Activated T-cell treated with anti-CD3 and anti-CD28 coated beads for 24 hours (primary cell): ENCODE data around the gene HNRNPM.
A peak's percentile ranks its signal among the peaks of the same experiment; 100 is the strongest.

Experiments
- DNase-seq: peaks from one replicate; pipeline ENCODE4 v3.0.0-alpha.2; 2020; ENCODE audit warnings: low read depth

Gene HNRNPM

DNA sequence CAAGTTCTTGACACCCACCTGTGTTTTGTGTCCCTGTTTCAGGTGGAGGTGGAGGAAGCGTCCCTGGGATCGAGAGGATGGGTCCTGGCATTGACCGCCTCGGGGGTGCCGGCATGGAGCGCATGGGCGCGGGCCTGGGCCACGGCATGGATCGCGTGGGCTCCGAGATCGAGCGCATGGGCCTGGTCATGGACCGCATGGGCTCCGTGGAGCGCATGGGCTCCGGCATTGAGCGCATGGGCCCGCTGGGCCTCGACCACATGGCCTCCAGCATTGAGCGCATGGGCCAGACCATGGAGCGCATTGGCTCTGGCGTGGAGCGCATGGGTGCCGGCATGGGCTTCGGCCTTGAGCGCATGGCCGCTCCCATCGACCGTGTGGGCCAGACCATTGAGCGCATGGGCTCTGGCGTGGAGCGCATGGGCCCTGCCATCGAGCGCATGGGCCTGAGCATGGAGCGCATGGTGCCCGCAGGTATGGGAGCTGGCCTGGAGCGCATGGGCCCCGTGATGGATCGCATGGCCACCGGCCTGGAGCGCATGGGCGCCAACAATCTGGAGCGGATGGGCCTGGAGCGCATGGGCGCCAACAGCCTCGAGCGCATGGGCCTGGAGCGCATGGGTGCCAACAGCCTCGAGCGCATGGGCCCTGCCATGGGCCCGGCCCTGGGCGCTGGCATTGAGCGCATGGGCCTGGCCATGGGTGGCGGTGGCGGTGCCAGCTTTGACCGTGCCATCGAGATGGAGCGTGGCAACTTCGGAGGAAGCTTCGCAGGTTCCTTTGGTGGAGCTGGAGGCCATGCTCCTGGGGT lies 41.0 kb downstream of the HNRNPM start:
- DNase-seq, result no peak

DNA sequence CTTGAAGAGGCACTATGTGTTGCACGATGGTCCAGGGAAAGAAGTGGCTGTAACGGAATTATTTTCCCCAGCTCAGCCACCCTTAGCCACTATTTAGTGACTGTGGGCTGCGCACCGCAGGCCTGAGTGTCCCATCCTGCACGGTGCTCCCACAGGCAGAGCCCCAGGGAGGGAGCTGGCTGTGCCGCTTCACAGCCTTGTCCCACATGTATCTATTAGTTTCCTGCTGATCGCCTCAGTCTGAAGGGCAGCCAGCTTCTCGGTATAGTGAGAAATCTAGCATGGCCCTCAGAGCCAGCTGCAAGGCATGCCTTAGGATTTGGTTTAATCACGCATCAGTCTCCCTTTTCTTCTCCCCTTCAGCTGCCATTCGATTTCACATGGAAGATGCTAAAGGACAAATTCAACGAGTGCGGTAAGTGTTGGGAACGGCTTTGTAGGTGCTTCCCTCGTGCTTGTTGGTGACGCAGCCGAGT lies 41.9 kb downstream of the HNRNPM start:
- no peak for DNase-seq

DNA sequence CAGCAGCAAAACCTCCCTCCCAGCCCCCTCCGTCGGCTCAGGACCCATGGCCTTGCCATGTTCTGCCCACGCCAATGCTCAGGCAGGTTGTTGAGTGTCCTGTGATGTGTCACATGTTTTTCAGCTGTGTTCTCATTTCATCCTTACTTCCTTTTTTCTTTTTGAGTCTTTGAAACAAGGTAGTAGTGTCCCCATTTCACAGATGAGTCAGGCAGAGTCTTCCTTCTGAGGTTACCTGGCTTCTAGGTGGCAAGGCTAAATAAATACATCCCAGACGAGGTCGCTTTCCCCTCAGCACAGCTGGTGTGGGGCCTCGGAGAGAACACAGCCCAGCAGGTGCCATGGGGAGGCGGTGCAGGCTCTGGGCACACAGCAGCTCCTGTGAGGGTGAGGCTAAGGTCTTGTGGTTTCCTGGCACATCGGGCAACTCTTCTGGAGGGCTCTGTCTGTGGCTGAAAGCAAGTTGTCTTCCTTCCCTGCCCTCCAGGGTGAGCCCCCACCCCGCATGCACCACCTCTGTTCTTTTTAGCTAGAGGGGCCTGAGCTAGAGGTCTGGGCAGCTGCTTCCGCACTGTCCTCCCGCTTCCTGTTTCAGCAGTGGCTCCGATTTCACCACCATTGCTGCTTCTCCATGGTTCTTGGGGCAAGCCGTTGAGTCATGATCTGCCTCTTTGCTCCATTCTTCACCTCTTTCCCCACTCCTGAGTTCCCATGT lies 42.5 kb downstream of the HNRNPM start:
- DNase-seq, result peak; percentile 11

DNA sequence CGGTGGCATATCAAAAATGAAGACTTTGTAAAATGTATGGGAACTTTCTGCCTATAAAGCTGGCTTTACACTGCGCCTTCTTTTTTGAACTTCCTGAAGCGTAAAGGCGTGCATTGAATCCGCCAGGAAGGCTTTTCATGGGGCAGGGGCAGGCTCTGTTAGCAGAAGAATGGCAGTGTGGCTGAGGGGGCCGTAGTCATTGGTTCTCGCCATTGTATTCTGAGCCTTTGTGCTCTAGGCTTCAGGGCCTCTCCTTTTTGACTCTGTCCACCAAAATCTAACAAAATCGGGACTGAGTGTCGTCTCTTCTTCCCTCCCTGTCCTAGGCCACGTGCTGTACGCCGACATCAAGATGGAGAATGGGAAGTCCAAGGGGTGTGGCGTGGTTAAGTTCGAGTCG lies 43.6 kb downstream of the HNRNPM start:
- no peak for DNase-seq

DNA sequence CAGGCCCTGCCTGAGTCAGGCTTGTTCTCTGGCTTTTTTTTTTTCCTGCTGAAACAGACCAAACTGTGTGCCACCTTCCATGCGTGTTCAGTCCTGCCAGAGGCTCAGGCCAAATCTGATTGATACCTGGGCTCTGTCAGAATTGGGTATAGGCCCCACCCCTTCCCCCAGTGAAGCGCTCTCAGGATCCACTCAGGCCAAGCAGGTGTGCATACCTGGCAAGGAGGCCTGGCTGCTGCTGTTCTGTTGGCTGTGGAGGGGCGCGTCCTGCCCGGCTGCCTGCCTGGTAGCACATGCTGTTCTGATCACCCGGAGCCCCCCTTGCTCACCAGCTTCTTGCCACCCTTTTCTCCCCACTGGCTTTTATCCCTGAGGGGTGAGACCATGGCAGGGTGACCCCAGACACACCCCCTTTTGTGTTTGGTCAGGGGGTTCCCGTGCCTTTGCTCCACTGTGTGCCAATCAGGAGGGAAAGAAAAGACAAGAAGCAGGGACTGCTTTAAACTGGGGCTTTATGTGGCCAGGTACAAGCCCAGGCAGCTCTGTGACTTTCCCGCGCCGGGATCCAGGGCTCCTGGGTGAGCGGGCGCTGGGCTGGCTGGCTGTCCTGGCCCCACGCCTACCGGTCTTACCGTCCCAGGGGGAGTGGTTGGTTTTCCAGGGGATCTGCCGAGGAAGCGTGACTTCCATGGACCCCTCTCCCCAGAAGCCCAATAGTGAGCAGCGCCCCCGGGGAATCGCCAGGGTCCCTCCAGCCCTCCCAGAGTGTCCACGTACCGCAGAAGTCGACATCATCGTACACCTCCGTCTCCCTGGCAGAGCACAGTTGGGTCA lies 45.0 kb downstream of the HNRNPM start:
- no peak for DNase-seq

DNA sequence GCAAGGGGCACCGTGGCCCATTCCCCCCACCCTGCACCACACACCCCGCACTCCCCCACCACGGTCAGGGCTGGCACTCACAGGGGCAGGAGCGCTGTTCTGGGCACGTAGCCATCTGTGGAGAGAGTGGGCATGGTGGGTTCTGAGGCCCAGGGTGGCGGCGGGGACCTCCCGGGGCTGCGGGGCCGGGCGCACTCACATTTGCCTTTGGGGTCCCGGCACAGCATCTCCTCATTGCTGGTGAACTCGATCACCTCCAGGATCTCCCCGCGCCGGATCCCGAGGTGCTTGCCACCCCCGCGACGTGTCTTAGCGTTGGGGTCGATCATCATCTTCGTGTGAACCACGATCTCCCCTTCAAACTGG lies 45.6 kb downstream of the HNRNPM start:
- no peak for DNase-seq

DNA sequence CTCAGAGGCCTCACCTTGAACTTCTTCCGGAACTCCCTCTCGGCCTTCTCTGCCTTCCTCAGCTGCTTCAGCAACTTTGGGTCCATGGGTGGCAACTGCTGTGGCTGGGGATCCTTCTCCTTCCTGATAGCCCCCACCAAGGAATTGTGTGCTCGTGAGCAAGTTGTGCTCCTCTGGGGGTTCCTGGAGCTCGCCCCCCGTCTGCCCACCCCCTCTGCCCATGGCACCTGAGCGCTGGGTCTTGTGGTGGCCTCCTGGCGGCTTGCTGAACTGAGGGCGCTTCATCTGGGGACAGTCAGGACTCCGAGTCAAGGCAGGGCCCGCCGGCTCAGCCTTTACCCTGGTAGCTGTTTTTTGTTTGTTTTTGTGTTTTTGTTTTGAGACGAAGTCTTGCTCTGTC lies 46.1 kb downstream of the HNRNPM start:
- DNase-seq, result no peak

DNA sequence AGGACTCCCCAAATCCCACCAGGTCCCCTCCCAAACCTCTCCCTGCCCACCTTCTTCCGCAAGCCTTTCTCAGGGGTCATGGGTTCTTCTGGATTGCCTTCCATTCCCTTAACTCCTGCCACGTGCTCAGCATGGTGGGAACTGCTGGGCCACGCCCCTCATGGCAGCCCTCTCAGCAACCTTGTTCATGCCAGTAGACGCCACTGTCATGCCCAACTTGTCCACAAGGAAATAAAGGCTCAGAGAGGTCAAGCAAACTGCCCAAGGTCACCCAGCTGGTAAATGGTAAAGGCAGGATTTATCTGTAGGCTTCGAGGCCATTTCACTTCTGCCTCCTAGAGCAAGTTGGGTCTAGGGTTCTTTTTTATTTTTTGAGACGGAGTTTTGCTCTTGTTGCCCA lies 46.8 kb downstream of the HNRNPM start:
- no peak for DNase-seq

DNA sequence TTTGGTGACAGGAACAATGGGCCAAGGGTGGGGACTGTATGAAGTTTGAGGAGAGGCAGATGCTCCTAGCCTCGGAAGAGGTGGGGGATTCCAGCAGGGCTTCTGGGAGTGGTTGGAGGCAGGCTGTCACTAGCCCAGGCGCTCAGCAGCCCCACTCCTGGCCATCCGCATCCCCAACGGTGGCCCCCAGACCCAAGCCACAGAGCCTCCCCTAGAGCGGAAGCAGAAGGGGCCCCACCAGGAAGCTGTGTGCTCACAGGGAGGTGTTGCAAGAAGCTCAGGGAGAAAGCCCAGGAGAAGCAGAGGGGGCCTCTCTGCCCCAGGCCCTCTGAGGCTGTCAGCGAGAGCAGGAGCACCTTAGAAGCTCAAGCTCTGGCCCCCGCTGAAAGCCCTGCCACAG lies 49.4 kb downstream of the HNRNPM start:
- DNase-seq, result no peak

DNA sequence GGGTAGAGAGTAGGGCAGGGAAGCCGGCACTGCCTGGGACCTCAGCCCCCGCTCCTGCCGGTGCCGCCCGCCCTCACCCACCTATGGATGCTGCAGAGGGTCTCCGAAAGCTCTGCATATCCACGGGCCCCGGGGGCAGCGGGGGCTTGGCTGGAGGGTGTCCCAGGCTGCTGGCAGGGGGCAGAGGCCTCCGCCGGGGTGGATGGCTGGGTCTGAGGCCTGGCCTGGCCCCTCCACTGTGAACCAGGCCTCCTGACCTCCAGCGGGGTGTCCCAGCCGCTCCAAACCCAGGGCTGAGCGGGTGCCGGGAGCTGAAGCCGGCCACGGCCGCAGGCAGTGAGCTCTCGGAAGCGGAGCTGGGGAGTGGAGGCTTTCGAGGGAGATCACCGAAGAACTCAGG lies 53.5 kb downstream of the HNRNPM start:
- DNase-seq, result no peak

DNA sequence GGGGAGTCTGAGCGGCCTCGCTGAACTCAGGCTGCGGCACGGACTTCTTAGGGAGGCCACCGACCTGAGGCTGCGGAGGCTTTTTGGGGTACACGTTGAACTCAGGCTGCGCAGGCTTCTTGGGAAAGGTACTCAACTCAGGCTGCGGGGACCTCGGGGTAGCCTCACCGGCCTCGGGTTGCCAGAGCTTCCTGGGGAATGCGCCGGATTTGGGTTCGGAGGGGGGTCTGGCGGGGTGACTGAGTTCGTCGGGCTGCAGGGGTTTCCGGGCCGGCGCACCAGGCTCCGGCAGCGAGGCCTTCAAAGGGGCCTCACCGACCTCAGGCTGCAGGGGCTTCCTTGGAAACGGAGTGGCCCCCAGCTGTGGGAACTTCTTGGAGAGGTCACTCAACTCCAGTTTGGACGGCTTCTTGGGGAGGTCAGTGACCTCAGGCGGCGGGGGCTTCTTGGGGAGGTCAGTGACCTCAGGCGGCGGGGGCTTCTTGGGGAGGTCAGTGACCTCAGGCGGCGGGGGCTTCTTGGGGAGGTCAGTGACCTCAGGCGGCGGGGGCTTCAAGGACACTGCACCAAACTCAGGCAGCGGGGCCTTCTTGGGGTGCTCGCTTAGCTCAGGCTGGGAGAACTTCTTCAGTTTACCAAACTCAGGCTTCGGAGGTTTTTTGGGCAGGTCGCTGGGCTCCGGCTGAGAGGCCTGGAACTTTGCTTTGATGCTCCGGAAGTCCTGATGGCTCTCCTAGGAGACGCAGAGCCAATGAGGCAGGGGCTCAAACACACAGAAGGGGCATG lies 54.5 kb downstream of the HNRNPM start:
- DNase-seq, result no peak

DNA sequence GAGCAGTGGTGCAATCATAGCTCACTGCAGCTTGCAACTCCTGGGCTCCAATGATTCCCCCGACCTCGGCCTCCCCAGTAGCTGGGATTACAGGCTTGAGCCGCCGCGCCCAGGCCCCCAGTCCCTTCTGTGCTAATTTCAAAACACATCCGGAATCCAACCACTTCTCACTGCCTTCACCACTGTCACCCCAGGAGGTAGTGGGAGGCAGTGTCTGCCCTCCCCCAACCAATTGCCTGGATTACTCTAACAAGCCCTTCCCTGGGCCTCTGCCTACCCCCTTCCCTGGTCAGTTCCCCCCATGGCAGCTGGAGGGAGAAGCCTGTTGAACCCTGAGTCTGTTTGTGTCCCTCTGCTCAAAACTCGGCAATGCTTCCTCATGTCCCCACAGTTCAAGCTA lies 55.4 kb downstream of the HNRNPM start:
- no peak for DNase-seq

DNA sequence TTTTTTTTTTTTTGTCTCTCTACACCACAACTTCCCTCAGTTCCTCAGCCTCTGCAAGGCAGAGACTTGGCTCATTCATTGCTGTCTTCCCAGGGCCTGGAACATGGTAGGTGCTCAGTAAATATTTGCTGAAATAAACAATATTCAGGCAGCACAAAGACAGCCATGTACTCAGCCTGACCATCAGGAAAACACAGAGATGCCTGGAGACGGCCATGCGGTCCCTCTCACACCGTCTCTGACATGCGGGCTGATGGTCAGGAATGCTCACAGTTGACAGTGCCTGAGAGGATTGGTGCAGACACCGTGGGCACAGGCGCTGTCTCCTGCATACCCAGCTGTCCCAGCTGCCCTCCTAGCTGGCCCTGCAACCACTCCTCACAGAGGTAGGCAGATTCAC lies 56.7 kb downstream of the HNRNPM start:
- DNase-seq, result no peak

DNA sequence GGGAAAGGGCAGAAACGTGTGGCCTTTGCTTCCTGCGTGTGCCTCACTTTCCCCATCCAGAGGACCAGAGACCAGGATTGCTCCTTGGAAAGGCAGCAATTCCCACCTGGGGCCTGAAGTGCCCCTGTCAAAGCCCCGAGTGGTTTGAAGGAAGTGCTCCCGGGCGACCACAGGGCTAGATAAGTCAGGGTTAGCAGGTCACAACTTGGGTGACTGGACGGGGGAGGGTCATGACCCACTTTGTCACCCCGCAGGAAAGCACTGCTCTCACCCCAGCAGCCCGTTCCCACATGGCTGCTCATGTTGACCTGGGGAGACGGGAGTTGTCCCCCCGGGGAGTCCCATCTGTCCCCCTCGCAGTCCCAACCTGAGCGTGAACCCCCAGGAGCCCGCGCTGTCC lies 57.2 kb downstream of the HNRNPM start:
- no peak for DNase-seq

DNA sequence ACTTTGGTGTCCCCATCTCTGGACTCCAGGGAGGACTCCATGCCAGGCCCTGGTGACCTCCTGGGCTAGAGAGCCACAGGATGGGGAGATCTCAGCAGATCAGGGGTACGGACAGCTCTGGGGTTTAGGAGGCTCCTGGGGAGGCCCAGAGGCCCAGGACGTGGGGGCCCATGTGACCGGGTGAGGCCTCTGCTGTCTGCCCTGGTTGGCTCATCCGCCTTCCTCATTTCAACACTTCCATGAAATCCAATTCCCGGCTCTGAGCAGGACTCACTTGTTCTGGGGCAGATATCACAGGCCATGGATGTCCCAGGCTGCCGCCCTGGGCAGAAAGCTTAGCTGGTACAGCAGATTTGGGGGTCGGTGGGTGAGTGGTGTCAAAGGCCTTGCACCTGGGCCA lies 58.7 kb downstream of the HNRNPM start:
- DNase-seq, result no peak

DNA sequence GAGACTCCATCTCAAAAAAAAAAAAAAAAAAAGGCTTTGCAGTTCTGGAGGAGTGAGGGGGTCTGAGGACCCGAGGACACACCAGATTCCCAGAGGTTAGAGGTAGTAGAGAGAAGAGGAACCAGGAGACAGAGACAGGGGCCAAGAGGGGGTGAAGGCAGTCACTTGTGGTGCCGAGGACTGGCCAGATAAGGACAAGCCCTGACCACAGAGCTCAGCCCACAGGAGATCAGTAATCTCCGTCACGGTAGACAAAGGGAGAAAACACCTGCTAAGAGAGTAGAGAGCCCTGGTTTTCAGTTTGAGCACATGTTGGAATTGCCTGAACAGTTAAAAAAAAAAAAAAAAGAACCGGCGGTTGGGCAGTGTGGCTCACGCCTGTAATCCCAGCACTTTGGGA lies 59.4 kb downstream of the HNRNPM start:
- no peak for DNase-seq

DNA sequence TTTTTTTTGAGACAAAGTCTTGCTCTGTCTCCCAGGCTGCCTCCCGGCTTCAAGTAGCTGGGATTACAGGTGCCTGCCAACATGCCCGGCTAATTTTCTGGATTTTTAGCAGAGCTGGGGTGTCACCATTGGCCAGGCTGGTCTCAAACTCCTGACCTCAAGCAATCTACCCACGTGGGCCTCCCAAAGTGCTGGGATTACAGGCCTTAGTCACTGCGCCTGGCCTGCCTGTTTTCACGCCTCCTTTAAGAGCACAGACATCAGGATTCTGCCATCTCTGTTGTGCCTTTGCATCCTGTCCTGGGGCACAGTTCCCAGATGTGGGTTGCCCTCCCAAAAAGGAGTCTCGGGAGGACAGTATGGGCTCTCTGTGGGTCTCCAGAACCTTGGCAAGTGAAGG lies 60.1 kb downstream of the HNRNPM start:
- no peak for DNase-seq

DNA sequence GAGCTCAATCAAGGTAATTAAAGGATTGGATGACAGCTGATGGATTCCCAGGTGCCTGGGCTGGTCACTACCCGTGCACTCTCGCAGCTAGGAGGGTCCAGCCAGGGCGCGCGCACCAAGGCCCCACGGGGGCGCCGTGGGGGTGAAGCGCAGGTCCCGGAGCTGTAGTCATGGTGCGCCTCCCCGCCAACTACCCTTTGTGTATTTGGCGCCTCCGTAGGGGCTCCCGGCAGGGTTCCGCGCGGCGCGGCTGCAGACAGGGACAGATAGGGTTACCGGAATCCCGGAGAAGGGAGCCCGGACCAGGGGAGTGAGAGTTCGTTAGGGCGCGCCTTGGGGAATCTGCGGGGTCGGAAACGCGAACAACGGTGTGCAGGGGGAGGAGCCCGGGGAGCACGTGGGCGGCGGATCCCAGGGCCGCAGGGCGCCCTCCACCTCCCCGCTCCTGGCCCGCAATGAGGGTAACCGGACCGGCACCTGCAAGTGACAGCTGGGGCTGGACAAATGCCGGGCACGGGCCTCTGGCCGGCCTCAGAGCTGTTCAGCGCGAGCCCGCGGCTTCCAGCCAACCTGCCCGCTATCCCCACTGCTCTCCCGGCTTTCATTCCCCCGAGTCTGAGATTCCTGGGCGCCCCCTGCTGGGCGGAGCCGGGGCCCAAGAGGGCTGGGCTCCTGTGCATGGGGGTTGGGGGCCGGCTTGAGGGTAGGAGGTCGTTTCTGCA lies 61.1 kb downstream of the HNRNPM start:
- DNase-seq, result peak; percentile 63

DNA sequence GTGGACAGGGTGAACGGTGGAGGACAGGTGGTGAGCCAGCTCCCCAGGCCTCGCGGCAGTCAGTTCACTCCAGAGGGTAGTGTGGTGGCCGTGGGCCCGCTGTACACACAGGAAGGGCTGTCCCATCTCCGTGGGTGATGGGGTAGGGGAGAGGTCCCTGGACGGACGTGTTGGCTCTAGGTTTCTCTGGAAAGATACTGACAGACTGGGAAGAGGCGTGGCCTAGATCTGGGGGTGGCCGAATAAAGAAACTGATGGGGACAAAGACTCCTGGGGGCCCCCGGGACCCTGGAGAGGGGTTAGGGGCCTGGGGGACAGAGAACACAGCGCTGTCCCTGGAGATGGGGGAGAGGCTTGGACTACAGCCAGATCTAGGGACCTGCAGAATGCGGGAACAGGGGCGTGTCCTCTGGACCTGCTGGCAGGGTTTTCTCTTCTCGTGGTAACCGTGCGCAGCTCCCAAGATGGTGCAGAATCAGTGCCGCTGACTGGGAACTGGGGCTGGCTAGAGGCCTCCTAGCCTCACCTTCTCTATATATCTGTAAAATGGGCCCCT lies 61.7 kb downstream of the HNRNPM start:
- DNase-seq, result no peak

DNA sequence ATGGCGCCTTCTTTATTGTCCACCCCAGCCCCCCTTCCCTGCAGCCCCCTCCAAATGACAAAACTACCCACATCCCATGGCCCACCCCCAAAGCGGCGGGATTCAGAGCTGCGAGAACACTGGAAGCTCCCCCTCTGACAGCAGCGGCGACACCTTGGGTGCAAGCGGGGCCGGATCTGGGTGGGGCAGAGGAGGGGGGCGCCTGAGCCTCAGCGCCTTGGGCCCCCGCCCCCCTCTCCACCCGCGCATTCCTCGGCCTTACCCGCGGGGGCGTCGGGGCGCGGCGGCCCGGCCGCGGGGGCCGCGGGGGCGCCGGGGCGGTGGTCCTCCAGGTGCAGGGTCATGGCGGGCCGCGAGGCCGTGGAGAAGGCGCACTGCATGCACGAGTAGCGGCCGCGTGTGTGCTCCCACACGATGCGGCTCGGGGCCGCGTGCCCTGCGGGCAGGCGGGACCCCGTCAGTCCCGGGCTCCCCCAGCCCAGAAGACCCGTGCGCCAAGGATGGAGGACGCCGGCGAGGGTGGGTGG lies 65.9 kb downstream of the HNRNPM start:
- no peak for DNase-seq
